ENCODE data around the gene ZFYVE19. TPM values are rescaled to one million over a fixed set of nuclear protein-coding genes. Genes with fewer than 3 reads are reported as not detected.

The ZFYVE19 gene
- total and polyA plus RNA-seq, 2 of the 4 experiments (the other 2 are of a cell fraction) = 22.6 to 29.6 TPM

- no peak for ATAC-seq (ENCODE audit: low read depth)
- in situ Hi-C loops (cut with MboI; ENCODE audit: low sequenced_read_pairs) (no loop called here), dilution Hi-C loops (cut with HindIII; ENCODE audit: low sequenced_read_pairs, unreplicated experiment) (no loop called here), intact Hi-C loops (cut with micrococcal nuclease) (no loop called here)
- no peak overlapping the region for H3K23ac ChIP-seq (ENCODE audit: low read depth, low read length)
- H4K8ac ChIP-seq (ENCODE audit: low read depth in 2 of 2, low read length in 2 of 2) = no peak overlapping the region
- no peak overlapping the region for H2AK9ac ChIP-seq (replicated peaks; ENCODE audit: low read depth, low read length, poor library complexity)
- no peak overlapping the region for H4K5ac ChIP-seq (ENCODE audit: low read depth, low read length)
- no peak overlapping the region for H2BK5ac ChIP-seq (ENCODE audit: low read depth, low read length, poor library complexity, severe bottlenecking)
- peaks cover 5% of the 10 kb centered on the region; the same call in 1 of the 2 replicates for H3K4me1 ChIP-seq (ENCODE audit: control insufficient read depth, insufficient read depth, low read length)
- TF ChIP-seq BHLHE40 (IDR thresholded peaks at IDR 0.05; ENCODE audit: low read depth, low read length) (no peak), POLR2A (IDR thresholded peaks at IDR 0.05; ENCODE audit: low read depth, low read length) (no peak), MXI1 (IDR thresholded peaks at IDR 0.05; ENCODE audit: borderline replicate concordance, low read depth, low read length) (no peak), NFE2L2 (IDR thresholded peaks at IDR 0.05; ENCODE audit: low read depth, low read length) (no peak), RFX5 (IDR thresholded peaks at IDR 0.05; ENCODE audit: low read depth, low read length) (no peak), MAZ (IDR thresholded peaks at IDR 0.05; ENCODE audit: borderline replicate concordance, low read depth, low read length) (no peak), CEBPB (IDR thresholded peaks at IDR 0.05; ENCODE audit: low read depth, low read length) (no peak), RAD21 (IDR thresholded peaks at IDR 0.05; ENCODE audit: low read length) (no peak), RCOR1 (IDR thresholded peaks at IDR 0.05; ENCODE audit: insufficient replicate concordance, low read length) (no peak), CHD1 (IDR thresholded peaks at IDR 0.05; ENCODE audit: low read depth, low read length) (no peak), SMC3 (IDR thresholded peaks at IDR 0.05; ENCODE audit: low read depth, low read length) (no peak), FOS (IDR thresholded peaks at IDR 0.05; ENCODE audit: low read depth, low read length) (no peak)
- TF ChIP-seq, protein P1, sequence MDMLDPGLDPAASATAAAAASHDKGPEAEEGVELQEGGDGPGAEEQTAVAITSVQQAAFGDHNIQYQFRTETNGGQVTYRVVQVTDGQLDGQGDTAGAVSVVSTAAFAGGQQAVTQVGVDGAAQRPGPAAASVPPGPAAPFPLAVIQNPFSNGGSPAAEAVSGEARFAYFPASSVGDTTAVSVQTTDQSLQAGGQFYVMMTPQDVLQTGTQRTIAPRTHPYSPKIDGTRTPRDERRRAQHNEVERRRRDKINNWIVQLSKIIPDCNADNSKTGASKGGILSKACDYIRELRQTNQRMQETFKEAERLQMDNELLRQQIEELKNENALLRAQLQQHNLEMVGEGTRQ (IDR thresholded peaks at IDR 0.05; ENCODE audit: low read depth, low read length) = no peak
- TF ChIP-seq, protein P2, sequence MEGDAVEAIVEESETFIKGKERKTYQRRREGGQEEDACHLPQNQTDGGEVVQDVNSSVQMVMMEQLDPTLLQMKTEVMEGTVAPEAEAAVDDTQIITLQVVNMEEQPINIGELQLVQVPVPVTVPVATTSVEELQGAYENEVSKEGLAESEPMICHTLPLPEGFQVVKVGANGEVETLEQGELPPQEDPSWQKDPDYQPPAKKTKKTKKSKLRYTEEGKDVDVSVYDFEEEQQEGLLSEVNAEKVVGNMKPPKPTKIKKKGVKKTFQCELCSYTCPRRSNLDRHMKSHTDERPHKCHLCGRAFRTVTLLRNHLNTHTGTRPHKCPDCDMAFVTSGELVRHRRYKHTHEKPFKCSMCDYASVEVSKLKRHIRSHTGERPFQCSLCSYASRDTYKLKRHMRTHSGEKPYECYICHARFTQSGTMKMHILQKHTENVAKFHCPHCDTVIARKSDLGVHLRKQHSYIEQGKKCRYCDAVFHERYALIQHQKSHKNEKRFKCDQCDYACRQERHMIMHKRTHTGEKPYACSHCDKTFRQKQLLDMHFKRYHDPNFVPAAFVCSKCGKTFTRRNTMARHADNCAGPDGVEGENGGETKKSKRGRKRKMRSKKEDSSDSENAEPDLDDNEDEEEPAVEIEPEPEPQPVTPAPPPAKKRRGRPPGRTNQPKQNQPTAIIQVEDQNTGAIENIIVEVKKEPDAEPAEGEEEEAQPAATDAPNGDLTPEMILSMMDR (conservative IDR thresholded peaks at IDR 0.05; ENCODE audit: low read depth, low read length) = no peak
- H3K27me3 ChIP-seq (ENCODE audit: control insufficient read depth, insufficient read depth, low read length) = no peaks in the 10 kb centered on the region
- no peak overlapping the region for H3K18ac ChIP-seq (ENCODE audit: low read depth, low read length)
- no TSS peak for BruUV-seq (replicated peaks)
- H3K79me1 ChIP-seq (ENCODE audit: low read depth in 1 of 2, low read length in 2 of 2) = peaks cover 33 to 57% of the 10 kb centered on the region in 2 experiments
- no peak overlapping the region for H2AFZ ChIP-seq (replicated peaks; ENCODE audit: low read length, poor library complexity)
- H3K4me3 ChIP-seq (ENCODE audit: insufficient read depth, low read depth, low read length) = no peak overlapping the region
- H3K56ac ChIP-seq (ENCODE audit: extremely low read depth, insufficient read depth, low read length) = no peak overlapping the region
- peaks cover 4% of the 10 kb centered on the region; the same call in 1 of the 2 replicates for H3K36me3 ChIP-seq (ENCODE audit: control insufficient read depth, insufficient read depth, low read length)
- H2BK15ac ChIP-seq (ENCODE audit: low read depth, low read length) = no peak overlapping the region
- H3K9me3 ChIP-seq (ENCODE audit: control insufficient read depth, insufficient read depth, low read length) = no peaks in the 10 kb centered on the region
- DNase-seq = no peak
- CTCF ChIA-PET = interaction anchor here (0.5 kb wide), 1 partner anchor 69 kb away, joined by 3 read pairs; no protein-coding TSS in a partner anchor
- no peak overlapping the region for H2BK20ac ChIP-seq (ENCODE audit: low read depth, low read length)
- no peak overlapping the region for H3K27ac ChIP-seq (ENCODE audit: insufficient read depth, low read length)
- peaks cover 5% of the 10 kb centered on the region; the same call in 1 of the 2 replicates for H4K20me1 ChIP-seq (ENCODE audit: insufficient read depth, low read length)
- WGBS, 2 experiments (ENCODE audit: extremely low coverage in 2 of 2, insufficient read length in 1 of 2) = 80% methylated on average over 1 of the region's 2 CpGs; no CpG with 5 or more reads in 1 of the 2 experiments
- H4K91ac ChIP-seq (ENCODE audit: insufficient read depth, low read depth, low read length) = no peak overlapping the region
- no peak overlapping the region for H3K4ac ChIP-seq (ENCODE audit: low read depth, low read length)
- no peak overlapping the region for H3K9ac ChIP-seq (ENCODE audit: low read depth, low read length)
- H3K4me2 ChIP-seq (ENCODE audit: low read depth, low read length) = no peak overlapping the region
- no peak overlapping the region for H2BK120ac ChIP-seq (ENCODE audit: low read depth, low read length)
- H2AK5ac ChIP-seq (ENCODE audit: low read depth, low read length) = no peak overlapping the region
- no peak overlapping the region for H3K14ac ChIP-seq (replicated peaks; ENCODE audit: low read depth, low read length)
- POLR2A ChIA-PET (ENCODE audit: unreplicated experiment) = no interaction called here
- 0 out of 2 replicates have a peak, but pooled peaks cover 13% of the 10 kb centered on the region for H3K9me1 ChIP-seq (ENCODE audit: insufficient read depth, low read length)
Measured at GRCh38 chr15:40796041-40796440, 10.8 kb upstream of the ZFYVE19 start.
